ENCODE data around the gene C1orf21.
A peak's percentile ranks its signal among the peaks of the same experiment; 100 is the strongest.

The C1orf21 gene

DNA sequence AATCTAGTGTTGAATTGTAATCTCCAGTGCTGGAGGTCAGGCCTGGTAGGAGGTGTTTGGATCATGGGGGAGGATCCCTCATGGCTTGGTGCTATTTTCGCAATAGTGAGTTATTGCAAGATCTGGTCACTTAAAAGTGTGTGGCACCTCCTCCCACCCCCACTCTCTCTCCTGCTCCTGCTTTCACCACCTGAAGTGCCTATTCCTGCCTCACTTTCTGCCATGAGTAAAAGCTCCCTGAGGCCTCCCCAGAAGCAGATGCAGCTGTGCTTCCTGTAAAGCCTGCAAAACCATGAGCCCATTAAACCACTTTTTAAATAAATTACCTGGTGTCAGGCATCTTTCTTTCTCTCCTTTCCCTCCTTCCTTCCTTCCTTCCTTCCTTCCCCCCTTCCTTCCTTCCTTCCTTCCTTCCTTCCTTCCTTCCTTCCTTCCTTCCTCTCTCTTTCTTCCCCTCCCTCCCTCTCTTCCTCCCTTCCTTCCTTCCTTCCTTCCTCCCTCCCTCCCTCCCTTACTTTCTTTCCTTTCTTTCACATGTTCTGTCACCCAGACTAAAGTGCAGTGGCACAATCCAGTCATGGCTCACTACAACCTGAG, 172.4 kb downstream of the C1orf21 start:
- DNase-seq = no peak

DNA sequence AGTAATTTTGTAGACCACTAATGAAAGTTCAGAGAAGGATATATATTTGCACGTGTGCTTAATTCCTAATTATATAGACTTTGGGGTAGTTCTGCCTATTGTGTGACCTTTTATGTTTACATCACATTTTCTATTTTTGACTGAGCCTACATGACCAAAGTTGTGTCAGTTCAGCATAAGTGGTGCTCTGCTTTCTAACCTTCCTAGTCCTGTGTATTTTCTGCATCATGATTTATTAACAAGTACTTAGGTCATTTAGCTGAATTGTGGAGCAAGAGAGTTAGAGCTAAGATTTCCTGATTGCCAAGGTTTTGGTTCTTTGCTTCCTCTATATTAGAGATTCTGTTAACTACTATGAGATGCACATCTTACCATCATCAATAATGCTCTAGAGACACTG, 176.0 kb downstream of the C1orf21 start:
- no peak for DNase-seq

DNA sequence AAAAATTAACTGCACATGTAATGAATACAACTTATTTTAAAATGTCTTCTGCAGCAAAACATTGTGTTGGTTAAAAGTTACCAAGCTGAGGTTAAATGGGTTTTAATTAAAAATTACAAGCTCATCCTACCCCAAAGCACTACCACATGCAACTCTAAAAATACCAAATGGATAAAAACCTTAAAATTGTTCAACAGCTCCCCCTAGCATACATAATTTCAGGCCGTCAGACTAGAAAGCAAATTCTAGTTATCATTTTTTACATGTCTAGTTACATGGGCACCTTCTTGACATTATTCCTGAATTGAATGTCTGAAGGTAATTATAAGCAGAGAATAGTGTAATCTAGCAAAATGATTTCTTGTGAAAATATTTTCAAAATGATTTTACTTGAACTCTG, 176.5 kb downstream of the C1orf21 start:
- DNase-seq = peak; percentile 36 to 72

DNA sequence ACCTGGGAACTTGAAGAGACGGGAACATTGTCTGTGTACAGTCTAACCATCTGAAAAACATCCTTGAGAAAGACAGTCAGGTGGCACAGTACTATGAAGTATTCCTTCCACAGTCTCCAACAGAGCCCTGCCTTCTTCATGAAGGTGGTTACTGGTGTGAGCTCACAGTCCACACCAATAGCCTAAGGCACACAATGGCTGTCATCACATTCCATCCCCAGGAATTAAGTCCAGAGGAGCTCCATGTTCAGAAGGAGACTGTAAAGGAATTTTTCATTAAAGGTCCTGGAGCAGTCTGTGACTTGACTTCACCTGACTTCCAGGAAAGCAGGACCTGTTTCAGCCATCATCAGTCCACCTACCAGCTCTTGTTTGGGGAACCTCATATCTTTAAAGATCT, 180.2 kb downstream of the C1orf21 start:
- DNase-seq = no peak

DNA sequence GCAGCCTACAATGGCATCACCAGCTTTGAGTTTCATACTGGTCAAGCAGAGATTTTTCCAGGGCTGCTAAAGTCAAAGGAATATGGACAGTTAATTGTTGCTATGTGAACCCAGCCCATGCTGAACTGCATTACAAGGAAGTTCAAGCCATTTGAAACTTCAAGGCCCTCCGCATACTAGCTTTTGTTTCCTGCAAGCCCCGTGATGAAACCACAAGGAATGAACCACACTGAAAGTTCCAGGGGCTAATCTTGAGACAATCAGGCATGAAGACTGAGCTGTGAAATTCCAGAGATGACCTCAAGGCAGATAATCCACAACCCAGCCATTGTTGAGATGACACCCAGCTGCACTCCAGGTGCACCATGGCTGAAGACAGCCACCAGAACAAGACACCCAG, 180.8 kb downstream of the C1orf21 start:
- no peak for DNase-seq

DNA sequence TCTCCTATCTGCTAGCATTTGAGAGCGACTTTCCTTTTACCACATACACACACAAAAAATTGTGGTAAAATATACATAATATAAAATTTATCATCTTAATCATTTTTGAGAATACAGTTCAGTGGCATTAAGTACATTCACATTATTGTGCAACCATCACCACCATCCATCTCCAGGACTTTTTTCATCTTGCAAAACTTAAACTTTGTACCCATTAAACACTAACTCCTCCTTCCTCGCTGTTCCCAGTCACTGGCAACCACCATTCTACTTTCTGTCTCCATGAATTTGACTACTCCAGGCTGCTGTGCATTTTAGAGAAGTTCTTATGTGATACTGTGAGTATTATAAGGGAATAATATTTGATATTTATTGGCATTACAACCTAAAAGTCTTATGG, 181.3 kb downstream of the C1orf21 start:
- no peak for DNase-seq

DNA sequence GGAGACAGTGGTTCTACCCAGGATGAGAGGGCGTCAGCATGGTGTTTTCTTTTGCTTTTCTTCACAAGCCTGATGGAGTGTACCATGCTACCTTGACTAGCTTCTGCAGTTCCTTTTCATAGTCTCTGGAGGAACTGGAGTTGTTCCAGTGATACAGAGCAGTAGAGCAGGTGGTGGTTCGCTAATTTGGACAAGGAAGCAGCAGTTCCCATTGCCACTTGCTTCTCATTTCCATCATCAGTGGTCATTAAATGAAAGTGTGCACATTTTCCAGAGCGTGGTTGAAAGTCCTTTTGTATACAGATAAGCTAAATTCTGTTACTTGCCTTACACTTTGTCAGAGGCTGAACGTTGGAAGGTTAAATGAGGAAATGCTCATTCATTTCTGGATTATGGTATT, 182.3 kb downstream of the C1orf21 start:
- DNase-seq = peak in 1 of 2 experiments; percentile 18

DNA sequence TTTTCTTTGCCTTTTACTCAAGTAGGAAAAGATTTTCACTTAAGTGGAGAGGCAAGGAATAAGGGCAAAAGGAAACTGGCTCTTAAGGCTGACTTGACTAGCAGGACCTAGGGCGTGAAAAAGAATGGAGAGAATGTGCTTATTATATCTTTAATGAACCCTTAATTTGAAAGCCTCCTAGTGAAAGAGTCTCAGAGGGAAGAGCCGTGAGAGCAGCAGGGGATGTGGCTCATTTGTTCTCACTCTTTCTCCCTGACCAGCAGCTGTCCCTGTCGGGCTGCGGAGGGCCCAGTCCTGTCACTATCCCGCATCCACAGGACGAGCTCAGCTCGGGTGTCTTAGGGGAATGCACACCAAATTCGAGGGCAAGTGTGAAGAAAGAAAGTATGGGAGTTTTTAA, 187.8 kb downstream of the C1orf21 start:
- DNase-seq = peak in 1 of 2 experiments; percentile 35

DNA sequence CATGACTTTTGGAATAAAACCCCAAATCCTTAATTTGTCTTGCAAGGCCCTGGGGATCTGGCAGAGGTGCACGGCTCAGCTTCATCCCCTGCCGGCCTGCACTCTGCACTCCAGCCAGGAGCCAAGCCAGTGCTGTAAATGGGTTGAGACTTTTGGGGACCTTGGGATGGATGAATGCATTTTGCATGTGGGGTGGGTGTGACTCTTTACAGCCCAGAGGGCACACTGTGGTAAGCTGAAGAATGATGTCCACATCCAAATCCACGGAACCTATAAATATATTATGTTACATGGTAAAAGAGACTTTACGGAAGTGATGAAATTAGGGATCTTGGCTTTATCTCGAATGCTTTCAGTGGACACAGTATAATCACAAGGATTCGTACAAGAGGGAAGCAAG, 190.0 kb downstream of the C1orf21 start:
- DNase-seq = no peak

DNA sequence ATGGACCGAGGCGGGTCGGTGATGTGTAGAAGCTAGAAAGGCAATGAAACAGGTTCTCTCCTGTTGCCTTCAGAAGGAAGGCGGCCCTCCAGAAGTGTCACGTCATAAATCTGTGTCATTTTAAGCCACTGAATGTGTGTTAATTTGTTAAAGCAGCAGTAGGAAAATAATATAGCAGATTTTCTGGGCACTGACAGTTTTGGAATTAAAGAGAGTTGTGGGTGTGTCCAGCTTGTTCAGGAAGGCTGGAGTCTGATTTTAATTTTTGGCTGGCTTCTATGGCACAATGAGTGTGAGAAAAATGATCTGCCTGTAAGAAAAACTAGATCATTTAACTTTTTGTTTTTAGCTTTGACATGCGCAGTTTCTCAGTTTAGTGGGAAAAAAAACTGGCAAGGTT, 190.5 kb downstream of the C1orf21 start:
- no peak for DNase-seq

DNA sequence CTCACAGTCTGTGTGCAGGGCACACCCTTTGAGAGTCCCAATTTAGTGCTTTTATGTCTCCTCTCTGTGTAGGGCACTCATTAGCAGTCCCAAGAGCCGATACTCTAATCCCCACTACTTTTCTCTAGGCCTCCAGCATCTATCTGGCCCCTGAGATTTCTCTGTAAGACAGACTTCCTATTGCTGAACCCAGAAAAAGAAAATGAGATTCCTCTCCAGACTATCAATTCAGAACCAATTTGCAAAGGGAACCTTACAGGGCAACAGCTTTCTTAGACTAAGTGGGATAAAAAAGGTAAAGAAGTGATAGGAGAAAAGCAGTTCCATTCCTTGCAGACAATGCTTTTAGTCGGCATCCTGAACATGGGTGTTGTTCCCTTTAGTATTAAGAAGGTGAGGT, 195.6 kb downstream of the C1orf21 start:
- no peak for DNase-seq

DNA sequence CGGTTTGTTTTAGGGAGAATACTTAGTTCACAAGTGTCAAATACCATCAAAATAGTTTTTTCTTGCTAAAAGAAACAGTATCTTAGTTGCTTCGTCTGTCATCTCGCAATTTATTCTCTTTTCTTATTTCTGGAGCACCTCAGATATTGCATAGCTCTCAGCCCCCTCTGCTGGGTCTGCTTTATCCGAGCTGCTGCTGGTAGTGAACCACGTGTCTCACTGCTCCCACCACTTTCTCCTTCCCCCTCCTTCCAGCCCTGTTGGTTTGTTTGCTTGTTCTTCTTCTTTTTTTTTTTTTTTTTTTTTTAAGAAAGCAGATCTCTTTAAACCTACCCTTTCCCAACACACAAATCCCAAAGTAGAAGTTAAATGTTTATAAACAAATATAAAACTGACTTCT, 197.0 kb downstream of the C1orf21 start:
- DNase-seq = no peak

DNA sequence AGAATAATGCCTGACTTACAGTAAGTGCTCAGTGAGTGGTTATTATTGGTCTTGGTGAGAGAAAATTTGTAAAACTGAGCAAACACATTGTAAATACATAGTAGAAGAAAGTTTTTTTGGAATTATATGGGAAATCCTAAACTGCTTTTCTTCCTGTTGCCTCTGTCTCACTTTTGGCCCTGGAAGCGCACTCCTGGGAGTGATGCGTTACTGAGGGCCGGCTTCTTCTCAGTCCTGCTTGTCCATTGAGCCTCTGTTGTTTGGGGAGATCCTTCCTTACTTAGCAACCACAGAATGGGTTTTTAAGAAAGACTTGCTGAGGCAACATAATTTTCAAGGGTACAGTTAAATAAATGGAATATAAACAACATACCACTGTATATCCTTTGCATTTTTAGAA, 201.9 kb downstream of the C1orf21 start:
- DNase-seq = no peak

DNA sequence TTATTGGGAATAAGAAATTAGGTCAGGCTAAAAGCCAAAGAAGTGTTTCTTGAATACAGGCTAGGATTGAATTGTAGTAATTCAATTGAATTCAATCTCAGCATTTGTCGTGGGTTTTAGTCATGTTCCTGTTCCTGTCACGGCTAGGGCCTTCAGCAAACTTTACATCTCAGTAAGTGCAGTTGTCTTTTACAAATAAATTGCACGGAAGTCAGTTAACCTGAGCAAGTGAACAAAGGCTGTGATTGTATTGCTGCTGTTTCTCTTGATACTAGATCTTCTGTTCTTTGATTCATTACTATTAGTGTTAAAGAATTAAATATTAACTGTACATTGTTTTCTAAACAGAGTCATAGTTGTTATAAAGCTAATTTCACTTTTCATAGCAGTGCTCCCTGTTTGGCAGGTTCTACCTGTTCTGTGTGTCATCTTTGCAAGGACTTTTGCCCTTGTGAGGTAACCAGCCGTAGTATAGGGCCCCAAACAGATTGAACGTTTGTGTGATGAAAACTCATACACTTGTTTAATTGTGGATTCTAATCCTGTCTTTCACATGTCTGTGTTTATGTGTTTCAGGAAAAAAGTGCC, 203.4 kb downstream of the C1orf21 start:
- DNase-seq = no peak

DNA sequence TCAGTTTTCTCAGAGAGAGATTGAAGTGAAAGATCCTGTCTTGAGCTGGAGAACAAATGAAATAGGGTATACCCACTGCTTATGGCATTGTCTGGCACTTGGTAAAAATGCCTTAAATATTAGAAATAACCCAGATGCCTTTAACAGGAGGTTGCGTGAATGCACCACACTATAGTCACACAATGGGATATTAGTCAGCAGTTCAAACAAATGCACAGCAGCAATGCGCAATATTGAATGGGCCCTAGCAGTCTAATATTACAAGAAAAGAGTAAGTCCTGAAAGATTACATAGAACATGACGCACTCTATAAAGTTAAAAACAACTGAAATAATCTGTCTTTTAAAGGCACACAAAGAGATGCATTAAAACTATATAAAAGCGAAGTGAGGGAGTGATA, 206.8 kb downstream of the C1orf21 start:
- DNase-seq = no peak

DNA sequence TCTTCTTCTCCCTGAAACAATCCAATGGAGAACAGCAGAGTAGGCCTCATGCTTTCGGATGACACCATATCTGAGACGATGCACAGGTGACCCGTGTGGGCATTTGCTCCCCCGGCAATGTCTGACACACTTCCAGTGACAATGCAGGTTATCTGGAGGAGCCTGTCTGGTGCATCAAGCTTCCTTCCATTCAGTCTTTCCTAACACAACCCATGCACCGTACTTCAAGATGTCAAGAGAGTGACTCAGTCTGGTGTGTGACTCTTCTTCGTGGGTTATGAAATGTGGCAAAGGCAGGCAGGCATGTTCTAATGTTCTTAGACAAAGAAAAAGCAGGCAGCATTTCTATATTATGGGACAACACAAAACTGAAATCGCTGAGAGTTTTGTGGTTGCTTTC, 208.8 kb downstream of the C1orf21 start:
- no peak for DNase-seq

DNA sequence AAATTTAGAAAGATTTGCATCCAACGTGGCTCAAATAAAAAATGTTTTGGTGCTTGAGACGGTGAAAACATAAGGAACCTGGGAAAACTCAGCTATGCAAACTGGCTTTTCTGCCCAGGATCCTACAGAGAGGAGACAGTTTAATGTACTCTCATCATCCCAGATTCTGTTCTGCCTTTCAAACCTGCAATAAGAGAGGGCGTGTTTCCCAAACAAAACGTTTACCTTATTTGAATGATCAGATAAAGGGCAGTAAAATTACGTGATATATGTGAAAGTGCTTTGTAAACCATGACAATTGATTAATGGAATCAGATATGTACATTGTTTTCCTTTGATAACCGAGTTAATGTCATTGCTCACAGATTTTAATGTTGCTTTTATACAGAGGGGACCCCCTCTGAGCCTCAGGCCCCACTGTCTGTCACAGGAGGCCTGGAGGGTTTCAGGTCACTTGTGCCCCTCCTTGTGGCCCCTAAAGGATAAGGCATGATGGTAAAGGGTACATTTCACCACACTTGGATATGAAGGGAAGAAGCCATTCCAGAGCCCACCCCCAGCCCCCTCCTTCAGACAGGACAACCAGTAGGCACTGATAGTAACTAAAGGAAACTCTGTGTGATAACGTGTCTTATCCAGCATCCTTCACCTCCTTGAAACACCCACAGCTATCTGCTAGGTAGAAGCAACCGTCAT, 210.3 kb downstream of the C1orf21 start:
- DNase-seq = no peak

DNA sequence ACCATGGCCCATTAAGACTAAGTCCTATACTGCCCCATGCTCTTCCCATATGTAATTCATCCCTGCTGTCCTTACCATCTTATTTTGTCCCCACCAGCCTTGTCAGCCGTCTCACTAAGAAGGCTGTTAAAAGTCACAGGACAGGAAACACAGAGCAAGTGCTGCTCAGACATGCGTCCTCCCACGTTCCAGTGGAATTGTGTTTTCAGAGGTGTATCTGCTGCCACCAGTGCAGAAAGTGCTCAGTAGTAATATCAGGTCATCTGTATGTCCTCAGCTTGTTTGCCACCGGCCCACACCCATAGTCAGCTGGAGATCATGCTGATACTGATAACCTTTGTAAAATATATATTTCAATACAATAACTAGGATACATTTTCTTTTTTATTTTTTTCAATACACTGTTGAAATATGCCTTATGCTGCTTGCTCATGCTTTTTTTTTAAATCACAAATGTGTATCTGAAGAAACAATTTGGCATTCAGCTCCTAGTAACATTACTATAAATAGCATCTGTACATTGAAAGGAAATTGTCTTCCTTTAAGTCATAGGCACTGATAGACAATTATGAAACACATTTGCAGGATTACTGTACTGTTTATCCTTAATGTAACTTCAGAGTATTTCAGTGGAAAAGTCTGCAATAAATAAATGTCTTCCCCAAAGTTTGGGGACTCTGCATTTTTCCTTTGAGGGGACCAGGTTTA, 211.0 kb downstream of the C1orf21 start:
- DNase-seq = no peak

DNA sequence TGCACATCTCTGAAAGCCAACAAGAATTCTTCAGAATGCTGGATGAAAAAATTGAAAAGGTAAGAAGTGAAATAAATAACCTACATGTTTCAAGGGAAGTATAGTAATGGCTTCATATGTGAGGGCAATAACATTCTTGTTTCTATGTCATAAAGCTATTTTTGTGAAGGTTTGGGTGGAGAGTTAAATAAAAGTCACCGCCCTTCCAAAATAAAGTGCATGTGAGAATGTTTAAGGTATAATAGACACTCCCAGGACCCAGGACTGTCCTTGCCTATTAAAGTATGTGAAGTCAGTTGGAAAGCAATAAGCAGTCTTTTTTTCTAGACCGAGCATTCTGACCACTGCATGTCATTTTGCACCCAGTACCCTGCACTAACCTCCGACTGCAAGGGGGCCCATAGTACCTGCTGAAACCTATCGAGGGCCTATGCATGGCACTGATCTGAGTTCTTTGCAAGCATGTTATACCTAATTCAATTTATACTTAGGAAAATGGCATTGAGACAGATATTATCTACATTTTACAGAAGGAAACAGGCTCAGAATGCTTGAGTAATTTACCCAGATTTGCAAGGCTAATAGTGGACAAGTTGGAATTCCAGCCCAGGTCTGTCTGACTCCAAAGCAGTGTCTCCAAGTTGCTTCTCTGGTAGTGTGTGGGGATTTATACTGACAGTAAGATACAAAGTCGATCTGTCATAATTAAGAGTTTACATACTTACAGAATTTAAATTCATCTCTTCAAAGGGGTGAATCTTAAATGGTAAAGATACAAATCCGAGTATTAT, 211.8 kb downstream of the C1orf21 start:
- no peak for DNase-seq

DNA sequence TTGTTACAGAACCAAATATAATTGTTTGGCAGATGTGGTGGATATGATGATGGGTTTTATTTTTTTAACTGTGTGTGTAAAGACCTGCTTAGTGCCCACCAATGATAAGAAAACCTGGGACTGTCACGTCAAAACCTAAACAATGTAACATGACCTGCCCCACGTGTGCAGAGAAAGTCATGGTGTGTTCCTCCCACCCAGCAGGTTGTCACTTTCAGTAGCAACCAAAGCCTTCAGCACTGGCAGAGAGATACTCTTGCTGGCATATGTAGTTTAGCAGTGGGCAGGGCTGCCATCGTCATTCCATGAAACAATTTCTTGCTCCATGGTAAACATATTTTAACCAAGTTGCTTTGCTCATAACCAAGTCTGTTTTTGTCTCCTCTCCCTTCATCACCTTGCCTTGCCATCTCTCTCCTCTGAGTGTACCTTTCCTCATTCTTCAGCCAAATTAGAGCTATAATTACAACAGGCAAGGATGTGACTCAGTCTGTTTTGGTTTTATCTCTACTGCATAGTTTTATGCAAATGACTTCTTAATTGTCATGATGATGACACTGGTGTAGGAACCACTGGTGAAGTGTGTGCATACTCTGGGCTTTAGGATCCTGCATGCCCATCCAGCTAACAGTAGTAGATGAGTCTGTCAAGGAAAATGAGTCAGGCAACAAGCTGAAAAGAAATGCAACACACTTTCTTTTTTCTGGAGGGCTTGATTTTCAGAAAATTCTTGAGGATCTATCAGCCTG, 217.5 kb downstream of the C1orf21 start:
- no peak for DNase-seq

DNA sequence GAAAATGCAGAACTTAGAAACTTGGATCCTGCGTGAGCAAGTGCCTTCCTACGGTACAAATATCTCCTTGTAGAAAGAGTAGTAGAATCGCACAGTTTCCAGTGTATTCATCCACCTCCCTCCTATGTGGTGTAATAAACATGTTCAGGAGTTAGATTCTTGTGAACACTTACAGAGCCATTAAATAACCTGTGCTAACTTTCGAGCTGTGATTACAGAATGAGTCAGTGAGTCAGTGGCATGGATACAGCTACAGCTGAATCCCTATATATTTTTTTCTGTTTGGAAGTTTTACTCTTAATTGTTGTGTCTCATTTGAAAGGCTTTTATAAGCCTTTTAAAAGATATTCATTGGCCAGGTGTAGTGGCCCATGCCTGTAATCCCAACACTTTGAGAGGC, 219.1 kb downstream of the C1orf21 start:
- no peak for DNase-seq

DNA sequence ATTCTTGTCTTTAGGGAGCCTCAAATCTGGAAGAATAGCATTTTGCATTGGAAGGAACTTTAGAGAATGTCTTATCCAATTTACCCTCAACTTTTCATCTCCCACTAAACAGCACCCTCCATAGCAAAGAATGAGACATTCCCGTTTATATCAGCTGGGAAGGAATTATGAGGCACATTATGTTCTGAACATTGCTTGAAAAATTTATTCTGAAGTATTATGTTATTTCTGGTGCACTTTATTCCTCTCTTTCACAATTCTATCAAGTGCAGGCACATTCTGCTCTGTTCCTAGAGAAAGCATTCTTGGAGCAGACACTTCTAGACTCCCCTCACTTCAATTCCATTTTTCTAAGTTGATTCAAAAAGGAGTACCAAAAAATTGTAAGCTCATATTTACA, 220.0 kb downstream of the C1orf21 start:
- DNase-seq = no peak

DNA sequence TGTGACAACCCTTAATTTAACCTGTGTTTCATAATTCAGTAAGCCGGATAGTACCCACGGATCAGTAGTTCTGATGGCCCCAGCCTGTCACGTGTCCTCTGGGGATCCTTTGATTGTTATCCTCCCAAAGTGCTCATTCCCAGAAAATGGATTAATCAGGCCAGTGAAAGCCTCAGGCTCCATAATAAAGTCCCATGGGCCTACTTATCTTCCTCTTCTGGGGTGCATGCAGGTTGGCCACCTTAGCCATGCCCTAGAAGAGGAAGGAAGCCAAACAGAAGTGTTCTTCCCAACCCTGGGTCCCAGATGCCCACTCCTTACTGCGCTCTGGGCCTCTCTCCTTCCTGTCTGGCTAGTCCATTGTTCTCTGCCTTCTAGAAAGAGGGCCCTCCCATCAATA, 221.8 kb downstream of the C1orf21 start:
- no peak for DNase-seq
